Ascending aorta (tissue), 2 donors: Measurements from ENCODE around the gene PRTG. TPM values are rescaled to one million over a fixed set of nuclear protein-coding genes. Genes with fewer than 3 reads are reported as not detected.

Source experiments
- DNase-seq, 2 donors: peaks; one replicate each; pipeline ENCODE4 v3.0.0-alpha.2; 2019; ENCODE audit warnings: low spot score in 2 of 2
- H3K27ac ChIP-seq, 2 donors: fragments of 200-600 bp; sonication (generic); one replicate each; pipeline ENCODE4 v1.5.1; 2016 to 2017; ENCODE audit warnings: mild to moderate bottlenecking in 1 of 2
- H3K27me3 ChIP-seq: fragments of 200-600 bp; sonication (generic); one replicate; pipeline ENCODE4 v1.5.1; 2017
- H3K36me3 ChIP-seq, 2 donors: fragments of 200-600 bp; sonication (generic); one replicate each; pipeline ENCODE4 v1.5.1; 2016
- H3K4me1 ChIP-seq, 2 donors: fragments of 200-600 bp; sonication (generic); one replicate each; pipeline ENCODE4 v1.5.1; 2016 to 2017; ENCODE audit warnings: mild to moderate bottlenecking in 1 of 2
- H3K4me3 ChIP-seq, 2 donors: fragments of 200-600 bp; sonication (generic); one replicate each; pipeline ENCODE4 v1.5.1; 2016 to 2017; ENCODE audit warnings: mild to moderate bottlenecking in 1 of 2
- H3K9me3 ChIP-seq, 2 donors: fragments of 200-600 bp; sonication (generic); one replicate each; pipeline ENCODE4 v1.5.1; 2016
- CTCF ChIP-seq, 3 experiments: fragments of 200-600 bp in 2 of 3; fragments of 450-650 bp in 1 of 3; sonication (generic) in 2 of 3; IDR thresholded peaks; one replicate each; pipeline ENCODE4 v1.5.1; 2016 to 2019; ENCODE audit warnings: antibody characterized with exemption in 3 of 3, mild to moderate bottlenecking in 1 of 3, moderate library complexity in 1 of 3
- intact Hi-C: fragments of 100-400 bp; cut with DNase I; formaldehyde crosslinking; loops from one replicate; pipeline ENCODE4 v1.15.1; 2023
- total RNA-seq: library from RNA; depleted of rRNA; stranded (reverse); fragments of >200 nt; gene quantifications from one replicate; pipeline ENCODE4 v1.1.0, GENCODE V29; 2016

Gene PRTG
- total RNA-seq, 1 donor from 2014 or later: 0.21 TPM

- intact Hi-C loops: no loop called here
- no peak overlapping the region for H3K4me3 ChIP-seq
- no peaks in the 10 kb centered on the region for H3K27me3 ChIP-seq
- no peaks in the 10 kb centered on the region for H3K36me3 ChIP-seq
- H3K4me1 ChIP-seq: no peaks in the 10 kb centered on the region
- no peak for TF ChIP-seq CTCF (IDR thresholded peaks at IDR 0.05)
- DNase-seq: no peak
- no peak overlapping the region for H3K27ac ChIP-seq
- no peaks in the 10 kb centered on the region for H3K9me3 ChIP-seq
Measured at GRCh38 chr15:55687792-55688191, 55.2 kb downstream of the PRTG start.

DNA sequence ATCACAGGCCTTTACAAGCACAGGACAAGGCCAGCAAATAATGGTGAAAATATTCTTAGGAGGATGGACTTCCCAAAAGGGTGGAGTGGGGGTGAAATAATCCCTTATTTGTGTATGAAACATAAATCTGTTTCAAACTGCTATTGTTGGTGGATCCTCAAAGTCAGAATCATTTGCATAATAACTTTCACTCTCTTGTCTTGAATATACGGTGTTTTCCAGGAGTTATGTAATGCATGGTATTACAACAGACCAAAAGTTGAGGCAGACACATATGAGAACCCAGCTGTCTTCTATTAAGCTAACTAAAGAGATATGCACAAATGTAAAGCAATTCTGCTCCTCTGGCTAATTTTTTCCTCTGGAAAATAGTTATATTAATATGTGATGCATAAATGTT, 57.7 kb downstream of the PRTG start:
- Histone ChIP-seq H3K4me3 (no peak overlapping the region), H3K27ac (no peak overlapping the region), H3K27me3 (no peaks in the 10 kb centered on the region), H3K36me3 (no peaks in the 10 kb centered on the region), H3K9me3 (no peaks in the 10 kb centered on the region), H3K4me1 (no peaks in the 10 kb centered on the region)
- TF ChIP-seq CTCF (IDR thresholded peaks at IDR 0.05): no peak
- no peak for DNase-seq
- intact Hi-C loops: no loop called here

DNA sequence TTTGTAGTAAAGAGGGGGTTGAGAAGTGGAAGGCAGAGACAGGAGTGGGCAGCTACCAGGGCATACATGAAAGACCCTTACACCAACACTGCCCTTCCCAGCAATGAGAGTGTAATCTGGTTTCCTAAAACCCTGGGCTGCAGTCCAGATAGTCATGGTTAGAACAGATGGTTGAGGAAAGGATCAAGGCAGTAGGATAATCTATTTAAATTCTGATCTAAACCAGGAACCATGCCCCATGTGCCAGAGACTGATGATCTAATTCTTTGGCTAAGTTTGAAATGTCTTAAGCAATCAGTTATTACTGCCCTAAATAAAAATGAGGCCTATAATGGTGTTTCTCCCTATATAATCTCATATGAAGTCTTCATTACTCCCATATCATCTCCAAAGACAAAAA, 59.6 kb downstream of the PRTG start:
- TF ChIP-seq CTCF (IDR thresholded peaks at IDR 0.05): no peak
- intact Hi-C loops: no loop called here
- no peaks in the 10 kb centered on the region for H3K27me3 ChIP-seq
- H3K9me3 ChIP-seq: no peaks in the 10 kb centered on the region
- no peaks in the 10 kb centered on the region for H3K36me3 ChIP-seq
- H3K27ac ChIP-seq: no peak overlapping the region
- no peak for DNase-seq
- H3K4me3 ChIP-seq: no peak overlapping the region
- H3K4me1 ChIP-seq: no peaks in the 10 kb centered on the region

DNA sequence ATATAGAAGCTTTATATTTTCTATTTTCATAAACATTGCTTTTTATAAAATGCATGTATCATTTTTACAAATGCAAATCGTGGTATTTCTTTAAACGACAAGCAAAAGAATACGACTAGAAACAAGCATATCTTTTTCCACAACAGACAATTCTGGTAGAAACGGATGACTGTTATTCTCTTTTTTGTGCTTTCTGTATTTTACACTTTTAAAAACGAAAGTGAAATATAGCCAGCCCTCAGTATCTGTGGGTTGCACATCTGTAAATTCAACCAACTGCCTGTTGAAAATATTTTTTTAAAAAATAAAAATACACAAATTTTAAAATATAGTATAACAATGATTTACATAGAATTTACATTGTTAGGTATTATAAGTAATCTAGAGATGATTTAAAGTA, 61.3 kb downstream of the PRTG start:
- Histone ChIP-seq H3K4me1 (no peaks in the 10 kb centered on the region), H3K27me3 (no peaks in the 10 kb centered on the region), H3K9me3 (no peaks in the 10 kb centered on the region), H3K36me3 (no peaks in the 10 kb centered on the region), H3K27ac (no peak overlapping the region), H3K4me3 (no peak overlapping the region)
- TF ChIP-seq CTCF (IDR thresholded peaks at IDR 0.05): no peak
- no peak for DNase-seq
- intact Hi-C loops: no loop called here

GRCh38 chr15:55676507-55676906, 66.4 kb downstream of the PRTG start:
- no peaks in the 10 kb centered on the region for H3K9me3 ChIP-seq
- H3K36me3 ChIP-seq: no peaks in the 10 kb centered on the region
- TF ChIP-seq CTCF (IDR thresholded peaks at IDR 0.05): no peak
- no peak overlapping the region for H3K4me3 ChIP-seq
- DNase-seq: no peak
- intact Hi-C loops: no loop called here
- no peaks in the 10 kb centered on the region for H3K4me1 ChIP-seq
- H3K27me3 ChIP-seq: no peaks in the 10 kb centered on the region
- no peak overlapping the region for H3K27ac ChIP-seq

- DNase-seq: no peak
- no peaks in the 10 kb centered on the region for H3K4me1 ChIP-seq
- no peaks in the 10 kb centered on the region for H3K36me3 ChIP-seq
- no peaks in the 10 kb centered on the region for H3K9me3 ChIP-seq
- TF ChIP-seq CTCF (IDR thresholded peaks at IDR 0.05): no peak
- no peak overlapping the region for H3K4me3 ChIP-seq
- H3K27ac ChIP-seq: no peak overlapping the region
- intact Hi-C loops: no loop called here
- no peaks in the 10 kb centered on the region for H3K27me3 ChIP-seq
Measured at GRCh38 chr15:55673287-55673686, 69.7 kb downstream of the PRTG start.
